Colonic mucosa (tissue), 4 donors: ENCODE measurements around the gene MIGA2. TPM values are rescaled to one million over a fixed set of nuclear protein-coding genes. Genes with fewer than 3 reads are reported as not detected.

Experiments used
- DNase-seq: peaks from one replicate; pipeline ENCODE4 v3.0.0-alpha.2; 2020
- H3K27ac ChIP-seq: fragments of 200-600 bp; one replicate; pipeline ENCODE4 v1.8.0; 2021
- H3K27me3 ChIP-seq: fragments of 200-600 bp; one replicate; pipeline ENCODE4 v1.8.0; 2021
- H3K36me3 ChIP-seq: fragments of 200-600 bp; one replicate; pipeline ENCODE4 v1.8.0; 2021
- H3K4me1 ChIP-seq: fragments of 200-600 bp; one replicate; pipeline ENCODE4 v1.8.0; 2021; ENCODE audit warnings: mild to moderate bottlenecking
- H3K4me3 ChIP-seq: fragments of 200-600 bp; one replicate; pipeline ENCODE4 v1.8.0; 2021
- H3K9ac ChIP-seq, 2 donors: one replicate each; pipeline ENCODE4 v1.7.0; 2013; ENCODE audit warnings: control low read depth in 2 of 2, low read depth in 2 of 2, low read length in 2 of 2
- H3K9me3 ChIP-seq: fragments of 200-600 bp; one replicate; pipeline ENCODE4 v1.8.0; 2021
- CTCF ChIP-seq: fragments of 200-600 bp; IDR thresholded peaks from one replicate; pipeline ENCODE4 v1.8.0; 2022; ENCODE audit warnings: antibody characterized with exemption, mild to moderate bottlenecking
- intact Hi-C: fragments of 100-400 bp; cut with DNase I; formaldehyde crosslinking; loops from one replicate; pipeline ENCODE4 v1.14.1; 2022
- total RNA-seq, 2 donors: library from RNA; stranded (reverse); fragmentation: NEBNext Ultra II Directional in 1 of 2; extraction: Animal tissue kit (Norgen Biotek cat#: 25700) in 1 of 2; gene quantifications; one replicate each; pipeline ENCODE4 v1.2.1, GENCODE V29; 2021
- donor health status: healthy.
- donor health status: DM: no; HTN: no; CAD: no.
- donor health status: DM: no; HTN: no; CAD: no.

MIGA2 gene
- total RNA-seq, 2 donors from 2014 or later: 47.4 to 74.8 TPM

- TF ChIP-seq CTCF: no peak
- Histone ChIP-seq H3K36me3 (no peaks in the 10 kb centered on the region), H3K27me3 (no peaks in the 10 kb centered on the region), H3K4me1 (peaks cover 10% of the 10 kb centered on the region), H3K9me3 (no peaks in the 10 kb centered on the region), H3K9ac (peak overlapping the region; percentile 91 to 93), H3K27ac (peak overlapping the region; percentile 84), H3K4me3 (peak overlapping the region; percentile 93)
- intact Hi-C loops: no loop called here
- DNase-seq: peak; percentile 42
These were observed 9.2 kb upstream of the MIGA2 start for GRCh38 chr9:129027224-129027684.

GRCh38 chr9:129027685-129028191, 8.7 kb upstream of the MIGA2 start:
- peaks cover 10% of the 10 kb centered on the region for H3K4me1 ChIP-seq
- intact Hi-C loops: no loop called here
- DNase-seq: no peak

GRCh38 chr9:129028192-129028966, 8.0 kb upstream of the MIGA2 start, which contains the start of gene SH3GLB2:
Gene SH3GLB2 (minus strand): TSS chr9:129028331. CDS start chr9:129028154, 177 bp downstream.
- H3K4me3 ChIP-seq: peak within 1 kb of the TSS; percentile 93
- H3K27me3 ChIP-seq: no peaks in the 10 kb centered on the region
- no peaks in the 10 kb centered on the region for H3K9me3 ChIP-seq
- peak within 1 kb of the TSS; percentile 84 for H3K27ac ChIP-seq
- H3K36me3 ChIP-seq: no peaks in the 10 kb centered on the region
- peaks cover 10% of the 10 kb centered on the region for H3K4me1 ChIP-seq
- peak within 1 kb of the TSS; percentile 91 to 93 for H3K9ac ChIP-seq
- intact Hi-C loops: no loop called here
- DNase-seq: peak; percentile 97
- peak; percentile 86 for TF ChIP-seq CTCF

More at GRCh38 chr9:129027685-129028191, 8.7 kb upstream of the MIGA2 start:
- Histone ChIP-seq H3K4me3 (peak overlapping the region; percentile 93), H3K9me3 (no peaks in the 10 kb centered on the region), H3K36me3 (no peaks in the 10 kb centered on the region), H3K27ac (peak overlapping the region; percentile 84), H3K9ac (peak overlapping the region; percentile 91 to 93), H3K27me3 (no peaks in the 10 kb centered on the region)
- no peak for TF ChIP-seq CTCF

- Histone ChIP-seq H3K4me3 (no peak overlapping the region), H3K4me1 (peaks cover 10% of the 10 kb centered on the region)
These were observed 6.2 kb upstream of the MIGA2 start for GRCh38 chr9:129030191-129030590.

GRCh38 chr9:129031514-129031913, 4.9 kb upstream of the MIGA2 start:
- Histone ChIP-seq H3K27ac (no peak overlapping the region), H3K36me3 (no peaks in the 10 kb centered on the region), H3K27me3 (no peaks in the 10 kb centered on the region), H3K4me3 (no peak overlapping the region), H3K4me1 (peaks cover 7% of the 10 kb centered on the region), H3K9ac (no peak overlapping the region), H3K9me3 (no peaks in the 10 kb centered on the region)
- no peak for DNase-seq
- intact Hi-C loops: no loop called here
- TF ChIP-seq CTCF: no peak

More at GRCh38 chr9:129030191-129030590, 6.2 kb upstream of the MIGA2 start:
- H3K27ac ChIP-seq: no peak overlapping the region
- no peak for DNase-seq
- TF ChIP-seq CTCF: no peak
- no peaks in the 10 kb centered on the region for H3K36me3 ChIP-seq
- no peaks in the 10 kb centered on the region for H3K9me3 ChIP-seq
- no peak overlapping the region for H3K9ac ChIP-seq
- intact Hi-C loops: no loop called here
- no peaks in the 10 kb centered on the region for H3K27me3 ChIP-seq
